Measurements from ENCODE around the gene HILPDA. TPM values are rescaled to one million over a fixed set of nuclear protein-coding genes. Genes with fewer than 3 reads are reported as not detected.

Gene HILPDA
- total and polyA plus RNA-seq, 10 of the 15 experiments (the other 5 are each of a cell fraction or from before 2014, with no cell fraction given), result 12.0 to 232 (median 26.4) TPM

- TF ChIP-seq E4F1 (IDR thresholded peaks at IDR 0.05; ENCODE audit: borderline replicate concordance, partially characterized antibody), result no peak
- TF ChIP-seq DPF2 (IDR thresholded peaks at IDR 0.05), result no peak
- no peak for TF ChIP-seq STAT3 (IDR thresholded peaks at IDR 0.05; ENCODE audit: low read depth, low read length)
- TF ChIP-seq NFIC (IDR thresholded peaks at IDR 0.05; ENCODE audit: low read depth, low read length), result peak; percentile 45; the same call in 1 of the 2 replicates
- TF ChIP-seq ZNF217 (IDR thresholded peaks at IDR 0.05), result no peak
- no peak for TF ChIP-seq ZBTB4 (CRISPR knock-in tag; IDR thresholded peaks at IDR 0.05)
- no peak for TF ChIP-seq CEBPB (IDR thresholded peaks at IDR 0.05; ENCODE audit: borderline replicate concordance in 1 of 2, low read depth in 2 of 2, low read length in 2 of 2)
- no peak for TF ChIP-seq TBL1XR1 (IDR thresholded peaks at IDR 0.05; ENCODE audit: low read depth, low read length)
- no peak for TF ChIP-seq E2F8 (IDR thresholded peaks at IDR 0.05; ENCODE audit: low read depth, partially characterized antibody)
- TF ChIP-seq POLR2AphosphoS2 (IDR thresholded peaks at IDR 0.05; ENCODE audit: low read depth, low read length), result peak; percentile 82; the same call in 1 of the 2 replicates
- TF ChIP-seq GATAD2B (conservative IDR thresholded peaks at IDR 0.05; ENCODE audit: low read depth), result 0 out of 2 replicates have a peak, but pooled peaks have one; percentile 15
- TF ChIP-seq SMAD1 (IDR thresholded peaks at IDR 0.05; ENCODE audit: low read depth, partially characterized antibody), result no peak
- TF ChIP-seq ZNF622 (IDR thresholded peaks at IDR 0.05), result no peak
- TF ChIP-seq SMARCA5 (IDR thresholded peaks at IDR 0.05), result no peak
- TF ChIP-seq MYC (IDR thresholded peaks at IDR 0.05; ENCODE audit: insufficient read depth, insufficient read length, insufficient replicate concordance, low read length, severe bottlenecking), result no peak
Observed at GRCh38 chr7:128458956-128459355, 3.3 kb downstream of the HILPDA start (continued).

All from GM12878 (cell line).